Measurements from ENCODE around the gene FHIT.

The FHIT gene

DNA sequence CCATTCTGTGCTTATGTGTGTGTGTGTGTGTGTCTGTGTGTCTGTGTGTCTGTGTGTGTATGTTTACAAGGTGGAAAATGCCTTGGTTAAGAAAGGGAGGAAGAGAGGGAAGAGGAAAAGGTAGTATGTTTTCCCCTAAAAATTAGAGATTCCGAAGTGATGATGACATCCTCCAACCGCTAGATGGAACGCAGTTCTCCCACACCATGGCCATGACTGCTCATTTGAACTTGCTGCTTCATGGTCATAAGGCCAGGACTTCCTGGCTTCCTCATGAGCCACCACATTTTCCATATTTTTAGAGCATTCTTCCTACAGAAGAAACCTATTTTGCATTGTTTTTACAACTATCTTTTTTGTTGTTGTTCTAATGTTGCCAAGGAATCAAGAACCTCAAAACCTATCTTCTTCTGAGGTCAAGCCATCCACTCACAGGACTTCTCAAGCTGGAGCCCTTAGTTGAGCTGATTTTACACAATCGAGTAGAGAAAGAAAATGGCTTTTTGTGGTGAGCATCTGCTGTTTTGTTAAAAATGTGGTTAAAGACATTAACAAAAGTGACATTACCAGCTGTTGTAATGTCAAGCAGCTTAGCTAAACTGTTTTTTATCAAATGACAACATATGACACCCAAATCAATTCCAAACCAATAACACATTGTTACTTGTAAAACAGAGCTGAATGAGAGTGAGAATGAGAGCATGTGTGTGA, 1091.0 kb downstream of the FHIT start:
- Histone ChIP-seq H3K27me3 (ENCODE audit: low read length) (no peaks in the 10 kb centered on the region), H2AFZ (ENCODE audit: low read depth, low read length, severe bottlenecking) (no peak overlapping the region), H3K9ac (ENCODE audit: low read length) (no peak overlapping the region), H3K9me2 (replicated peaks; ENCODE audit: insufficient read depth, low read length) (no peaks in the 10 kb centered on the region), H3K4me2 (ENCODE audit: low read depth, low read length, poor library complexity, severe bottlenecking) (no peak overlapping the region), H3K4me3 (ENCODE audit: insufficient read depth, low read length, poor library complexity, severe bottlenecking) (no peak overlapping the region), H4K20me1 (ENCODE audit: low read depth, low read length) (no peaks in the 10 kb centered on the region), H3F3A (ENCODE audit: insufficient read depth) (no peaks in the 10 kb centered on the region), H3K27ac (ENCODE audit: low read depth, low read length) (no peak overlapping the region), H3K9me3 (ENCODE audit: insufficient read depth, low read length) (no peaks in the 10 kb centered on the region), H3K36me3 (ENCODE audit: low read length) (no peaks in the 10 kb centered on the region), H3K79me2 (ENCODE audit: insufficient read depth, low read length) (no peaks in the 10 kb centered on the region)
- TF ChIP-seq EZH2phosphoT487 (conservative IDR thresholded peaks at IDR 0.05; ENCODE audit: low read length) = no peak
- TF ChIP-seq, protein P1, sequence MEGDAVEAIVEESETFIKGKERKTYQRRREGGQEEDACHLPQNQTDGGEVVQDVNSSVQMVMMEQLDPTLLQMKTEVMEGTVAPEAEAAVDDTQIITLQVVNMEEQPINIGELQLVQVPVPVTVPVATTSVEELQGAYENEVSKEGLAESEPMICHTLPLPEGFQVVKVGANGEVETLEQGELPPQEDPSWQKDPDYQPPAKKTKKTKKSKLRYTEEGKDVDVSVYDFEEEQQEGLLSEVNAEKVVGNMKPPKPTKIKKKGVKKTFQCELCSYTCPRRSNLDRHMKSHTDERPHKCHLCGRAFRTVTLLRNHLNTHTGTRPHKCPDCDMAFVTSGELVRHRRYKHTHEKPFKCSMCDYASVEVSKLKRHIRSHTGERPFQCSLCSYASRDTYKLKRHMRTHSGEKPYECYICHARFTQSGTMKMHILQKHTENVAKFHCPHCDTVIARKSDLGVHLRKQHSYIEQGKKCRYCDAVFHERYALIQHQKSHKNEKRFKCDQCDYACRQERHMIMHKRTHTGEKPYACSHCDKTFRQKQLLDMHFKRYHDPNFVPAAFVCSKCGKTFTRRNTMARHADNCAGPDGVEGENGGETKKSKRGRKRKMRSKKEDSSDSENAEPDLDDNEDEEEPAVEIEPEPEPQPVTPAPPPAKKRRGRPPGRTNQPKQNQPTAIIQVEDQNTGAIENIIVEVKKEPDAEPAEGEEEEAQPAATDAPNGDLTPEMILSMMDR (IDR thresholded peaks at IDR 0.05; ENCODE audit: insufficient read depth, low read length, poor library complexity, severe bottlenecking) = no peak

DNA sequence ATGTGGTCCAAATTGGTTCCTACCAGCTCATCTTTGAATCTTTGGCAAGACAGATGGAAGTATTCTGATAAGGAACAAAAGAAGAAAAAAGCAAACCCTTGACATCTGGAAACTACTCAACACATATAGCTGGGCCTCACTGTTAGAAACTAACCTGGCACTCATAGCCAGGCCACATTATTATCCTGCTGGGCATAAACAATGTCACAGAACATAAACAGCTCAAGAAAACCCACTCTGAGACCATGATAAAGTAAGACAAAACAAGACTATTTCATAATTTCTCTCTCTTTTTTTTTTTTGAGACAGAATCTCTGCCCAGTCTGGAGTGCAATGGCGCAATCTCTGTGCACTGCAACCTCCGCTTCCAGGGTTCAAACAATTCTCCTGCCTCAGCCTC, 1093.2 kb downstream of the FHIT start:
- no peaks in the 10 kb centered on the region for H3K9me2 ChIP-seq (replicated peaks; ENCODE audit: insufficient read depth, low read length)
- H3K4me3 ChIP-seq (ENCODE audit: insufficient read depth, low read length, poor library complexity, severe bottlenecking) = no peak overlapping the region
- H3K36me3 ChIP-seq (ENCODE audit: low read length) = no peaks in the 10 kb centered on the region
- H3F3A ChIP-seq (ENCODE audit: insufficient read depth) = no peaks in the 10 kb centered on the region
- no peak for TF ChIP-seq EZH2phosphoT487 (conservative IDR thresholded peaks at IDR 0.05; ENCODE audit: low read length)
- TF ChIP-seq, protein P1 (IDR thresholded peaks at IDR 0.05; ENCODE audit: insufficient read depth, low read length, poor library complexity, severe bottlenecking) = no peak
- no peak overlapping the region for H3K9ac ChIP-seq (ENCODE audit: low read length)
- no peaks in the 10 kb centered on the region for H4K20me1 ChIP-seq (ENCODE audit: low read depth, low read length)
- H2AFZ ChIP-seq (ENCODE audit: low read depth, low read length, severe bottlenecking) = no peak overlapping the region
- H3K4me2 ChIP-seq (ENCODE audit: low read depth, low read length, poor library complexity, severe bottlenecking) = no peak overlapping the region
- H3K9me3 ChIP-seq (ENCODE audit: insufficient read depth, low read length) = no peaks in the 10 kb centered on the region
- no peak overlapping the region for H3K27ac ChIP-seq (ENCODE audit: low read depth, low read length)
- H3K27me3 ChIP-seq (ENCODE audit: low read length) = no peaks in the 10 kb centered on the region
- no peaks in the 10 kb centered on the region for H3K79me2 ChIP-seq (ENCODE audit: insufficient read depth, low read length)

DNA sequence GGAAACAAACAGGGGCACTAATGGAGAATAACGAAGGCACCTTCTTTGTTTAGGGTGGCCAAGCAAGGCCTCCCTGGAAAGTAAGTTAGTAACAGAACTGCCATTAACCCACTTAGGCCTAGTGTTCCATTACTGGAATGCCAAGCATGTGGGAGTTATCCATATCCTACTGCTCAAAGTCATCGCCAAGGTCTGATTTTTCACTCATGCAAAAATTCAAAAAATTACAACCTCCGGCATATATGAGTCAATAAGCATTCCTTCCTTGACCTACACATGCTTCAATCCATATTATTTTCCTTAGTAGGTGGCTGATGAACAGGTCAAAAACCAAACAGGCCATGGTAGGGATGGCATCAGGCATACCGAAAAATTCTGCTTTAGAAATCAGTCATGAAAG, 1097.2 kb downstream of the FHIT start:
- H3K79me2 ChIP-seq (ENCODE audit: insufficient read depth, low read length) = no peaks in the 10 kb centered on the region
- H3K9me3 ChIP-seq (ENCODE audit: insufficient read depth, low read length) = no peaks in the 10 kb centered on the region
- H4K20me1 ChIP-seq (ENCODE audit: low read depth, low read length) = no peaks in the 10 kb centered on the region
- H3K4me2 ChIP-seq (ENCODE audit: low read depth, low read length, poor library complexity, severe bottlenecking) = no peak overlapping the region
- TF ChIP-seq, protein P1 (IDR thresholded peaks at IDR 0.05; ENCODE audit: insufficient read depth, low read length, poor library complexity, severe bottlenecking) = no peak
- TF ChIP-seq EZH2phosphoT487 (conservative IDR thresholded peaks at IDR 0.05; ENCODE audit: low read length) = no peak
- no peaks in the 10 kb centered on the region for H3F3A ChIP-seq (ENCODE audit: insufficient read depth)
- no peak overlapping the region for H3K27ac ChIP-seq (ENCODE audit: low read depth, low read length)
- no peak overlapping the region for H3K4me3 ChIP-seq (ENCODE audit: insufficient read depth, low read length, poor library complexity, severe bottlenecking)
- H3K36me3 ChIP-seq (ENCODE audit: low read length) = no peaks in the 10 kb centered on the region
- H3K9me2 ChIP-seq (replicated peaks; ENCODE audit: insufficient read depth, low read length) = no peaks in the 10 kb centered on the region
- H3K27me3 ChIP-seq (ENCODE audit: low read length) = no peaks in the 10 kb centered on the region
- H2AFZ ChIP-seq (ENCODE audit: low read depth, low read length, severe bottlenecking) = no peak overlapping the region
- no peak overlapping the region for H3K9ac ChIP-seq (ENCODE audit: low read length)
